ENCODE measurements around the gene FKBP1B.
"Not testable (repeated sequence)": the region's sequence is repeated elsewhere in the genome, so short reads cannot be mapped to it uniquely, and the experiment has no call there.

FKBP1B gene

DNA sequence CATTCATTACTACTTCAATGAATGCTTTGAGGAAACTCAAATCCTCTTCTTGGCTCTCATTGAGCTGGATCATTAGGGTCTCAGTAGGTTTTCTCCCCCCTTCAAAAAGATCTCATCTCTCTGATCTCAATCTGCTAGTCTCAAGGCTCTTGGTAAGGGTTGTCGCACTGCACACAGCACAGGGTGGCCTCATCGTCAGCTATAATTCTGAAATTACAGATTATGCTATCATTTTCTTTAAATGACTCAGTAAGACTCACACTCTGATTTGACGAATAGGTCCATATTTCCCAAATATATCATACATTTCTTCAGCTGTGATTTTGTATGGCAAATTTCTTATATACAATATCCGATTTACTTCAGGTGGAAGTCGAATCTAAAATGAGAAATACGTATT is 24.3 kb downstream of the FKBP1B start:
- no peak for DNase-seq

- DNase-seq, result no peak
Observed at GRCh38 chr2:24075259-24075658, 25.7 kb downstream of the FKBP1B start.

GRCh38 chr2:24075915-24076848 is 26.6 kb downstream of the FKBP1B start, which contains the start of gene SF3B6:
Gene SF3B6 (minus strand): TSS chr2:24076326. CDS start chr2:24076229, 97 bp downstream.
- DNase-seq, result peak; percentile 100

- DNase-seq, result peak; percentile 53
Observed at GRCh38 chr2:24076849-24077534, 27.5 kb downstream of the FKBP1B start.

- DNase-seq, result no peak
Observed at GRCh38 chr2:24077535-24077877, 28.0 kb downstream of the FKBP1B start.

DNA sequence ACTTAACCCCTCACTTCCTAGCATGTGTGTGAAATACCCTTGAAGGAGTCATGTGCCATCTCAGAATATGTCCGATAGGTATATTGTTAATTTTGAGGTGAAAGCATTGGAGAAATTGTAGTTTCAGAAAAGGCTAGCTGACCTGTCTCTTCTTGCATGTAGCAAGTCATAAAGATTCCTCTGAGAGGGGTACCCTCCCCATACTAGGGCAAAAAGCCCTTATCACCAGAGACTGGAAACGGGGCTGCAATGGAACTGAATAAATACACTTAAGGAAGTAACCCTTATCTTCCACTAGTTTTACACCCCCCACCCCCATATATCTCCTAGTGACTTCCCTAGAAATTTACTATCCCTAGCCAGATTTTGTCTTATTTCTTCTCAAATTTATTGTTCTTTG is 28.3 kb downstream of the FKBP1B start:
- DNase-seq, result no peak

DNA sequence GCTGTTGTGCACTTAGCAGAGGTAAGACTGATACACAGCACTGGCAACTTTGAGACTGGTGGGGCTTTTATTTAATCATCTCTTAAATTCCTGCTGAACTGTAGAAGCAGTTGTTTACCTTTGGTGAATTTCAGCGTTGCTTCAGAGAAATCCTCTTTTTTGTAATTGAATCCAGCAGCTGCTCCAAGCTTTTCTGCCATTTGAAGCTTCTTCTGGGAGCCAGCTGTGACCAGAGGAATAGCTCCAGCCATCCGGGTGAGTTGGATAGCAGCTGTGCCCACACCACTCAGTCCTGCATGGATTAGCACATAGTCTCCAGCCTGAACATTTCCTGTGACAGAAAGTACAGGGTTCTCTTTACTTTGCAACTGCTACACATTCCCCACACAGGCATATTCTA is 31.2 kb downstream of the FKBP1B start:
- DNase-seq, result peak; percentile 21

- no peak for DNase-seq
Observed at GRCh38 chr2:24082787-24083566, 33.4 kb downstream of the FKBP1B start.

- DNase-seq, result peak; percentile 79
Observed at GRCh38 chr2:24083567-24084385, 34.2 kb downstream of the FKBP1B start.

- peak; percentile 87 for DNase-seq
Observed at GRCh38 chr2:24084386-24085199, 35.1 kb downstream of the FKBP1B start, which contains the start of gene TP53I3. Gene TP53I3 (minus strand): TSS chr2:24084834. CDS start chr2:24084326, 508 bp downstream.

GRCh38 chr2:24085200-24085489 is 35.6 kb downstream of the FKBP1B start:
- no peak for DNase-seq

DNA sequence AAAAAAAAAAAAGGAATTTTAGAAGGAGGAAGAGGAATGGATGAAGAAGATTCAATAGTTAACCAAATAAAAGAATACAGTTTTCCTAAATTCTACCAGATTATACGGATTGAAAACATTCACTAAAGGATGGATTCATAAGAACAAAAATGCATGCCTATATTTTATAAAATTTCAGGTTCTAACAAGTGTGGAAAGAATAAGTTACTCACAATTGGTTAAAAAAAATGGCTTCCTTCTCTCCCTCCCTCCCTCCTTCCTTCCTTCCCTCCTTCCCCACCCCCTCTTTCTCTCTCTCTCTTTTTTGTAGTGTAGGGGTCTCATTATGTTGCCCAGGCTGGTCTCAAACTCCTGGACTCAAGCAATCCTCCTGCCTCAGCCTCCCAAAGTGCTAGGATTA is 36.7 kb downstream of the FKBP1B start:
- no peak for DNase-seq

DNA sequence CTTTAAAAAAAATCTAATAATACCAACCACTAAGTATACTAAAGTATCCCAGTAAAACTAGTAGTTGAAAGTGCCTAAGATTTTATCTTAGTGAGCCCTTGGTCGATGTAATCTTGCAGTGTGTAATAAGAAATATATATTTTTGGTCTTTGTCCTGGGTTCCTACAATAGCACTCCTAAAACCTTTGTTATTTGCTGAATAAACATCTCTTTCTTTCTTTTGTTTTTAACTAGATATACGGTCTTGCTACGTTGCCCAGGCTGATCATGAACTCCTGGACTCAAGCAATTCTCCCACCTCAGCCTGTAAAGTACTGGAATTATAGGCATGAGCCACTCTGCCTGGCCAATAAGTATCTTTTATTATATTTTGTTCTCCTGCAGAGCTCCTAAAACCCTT is 37.5 kb downstream of the FKBP1B start:
- DNase-seq, result no peak

GRCh38 chr2:24088821-24089359 is 39.3 kb downstream of the FKBP1B start:
- DNase-seq, result no peak

DNA sequence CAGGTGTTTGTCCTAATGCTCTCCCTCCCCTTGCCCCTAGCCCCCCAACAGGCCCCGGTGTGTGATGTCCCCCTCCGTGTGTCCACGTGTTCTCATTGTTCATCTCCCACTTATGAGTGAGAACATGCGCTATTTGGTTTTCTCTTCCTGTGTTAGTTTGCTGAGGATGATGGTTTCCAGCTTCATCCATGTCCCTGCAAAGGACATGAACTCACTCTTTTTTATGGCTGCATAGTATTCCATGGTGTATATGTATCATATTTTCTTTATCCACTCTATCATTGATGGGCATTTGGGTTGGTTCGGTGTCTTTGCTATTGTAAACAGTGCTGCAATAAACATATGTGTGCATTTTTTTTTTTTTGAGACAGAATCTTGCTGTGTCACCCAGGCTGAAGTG is 43.7 kb downstream of the FKBP1B start:
- not testable (repeated sequence) for DNase-seq

- not testable (repeated sequence) for DNase-seq
Observed at GRCh38 chr2:24095171-24095677, 45.7 kb downstream of the FKBP1B start.

GRCh38 chr2:24100732-24101131 is 51.2 kb downstream of the FKBP1B start:
- DNase-seq, result not testable (repeated sequence)

DNA sequence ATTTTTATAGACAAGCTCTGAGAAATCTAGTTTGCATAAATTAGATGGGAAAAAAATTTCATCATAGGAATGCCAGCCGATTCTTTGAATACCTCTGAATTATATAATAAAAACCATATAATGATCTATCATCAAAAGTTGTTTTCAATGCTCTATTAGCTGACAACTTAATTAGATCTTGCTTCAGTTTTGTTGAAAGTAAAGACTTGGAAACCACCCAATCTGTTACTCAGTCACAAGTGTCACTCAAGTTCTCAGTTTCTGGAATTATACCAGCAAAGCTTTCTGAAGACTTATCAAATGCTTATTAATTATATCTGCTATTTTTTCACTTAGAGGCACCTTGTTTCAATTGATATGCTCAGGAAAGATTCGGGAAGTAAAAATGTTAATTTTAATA is 52.5 kb downstream of the FKBP1B start:
- no peak for DNase-seq

DNA sequence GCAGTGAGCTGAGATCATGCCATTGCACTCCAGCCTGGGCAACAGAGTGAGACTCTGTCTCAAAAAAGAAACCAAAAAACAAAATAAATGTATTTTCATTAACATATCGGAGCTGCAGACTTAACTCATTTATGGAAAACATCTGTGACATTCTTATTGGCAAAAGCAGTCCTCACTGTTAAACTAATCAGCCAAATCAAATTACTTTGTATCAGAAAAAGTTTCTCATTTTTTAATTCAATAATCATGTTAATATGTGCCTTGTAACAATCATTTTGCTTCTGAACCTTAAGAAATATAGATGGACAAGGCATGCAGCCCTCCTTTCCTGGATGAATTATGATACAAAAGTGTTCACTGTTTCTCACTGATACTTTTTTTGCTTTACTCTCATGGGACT is 53.1 kb downstream of the FKBP1B start:
- no peak for DNase-seq

- no peak for DNase-seq
Observed at GRCh38 chr2:24104110-24104650, 54.6 kb downstream of the FKBP1B start.

DNA sequence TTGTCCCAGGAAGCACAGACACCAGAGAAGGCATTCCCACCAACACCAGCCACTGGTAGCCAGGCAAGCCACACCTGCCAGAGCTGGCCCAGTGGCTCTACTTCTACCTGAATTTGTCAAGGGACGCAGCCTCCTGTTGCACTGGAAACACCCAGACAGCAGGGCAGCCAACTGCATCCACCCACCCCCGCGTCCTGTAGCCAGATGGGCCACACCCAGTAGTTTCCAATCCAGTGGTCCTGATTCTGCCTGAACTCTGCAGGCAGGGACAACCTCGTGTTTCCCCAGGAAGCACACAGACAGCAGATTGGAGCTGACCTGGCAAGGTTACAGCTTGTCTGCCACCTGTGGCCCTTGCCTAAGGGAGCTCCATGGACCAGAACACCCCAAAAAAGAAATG is 55.4 kb downstream of the FKBP1B start:
- DNase-seq, result no peak
